HG02943 (cell line): Measurements from ENCODE around the gene RBP3.

Source experiments
- ATAC-seq: cut with Tn5 transposase; IDR thresholded peaks from one replicate; pipeline ENCODE4 v1.9.1; 2021; ENCODE audit warnings: mild to moderate bottlenecking, low read depth, moderate library complexity; ENCODE audit not compliant: unreplicated experiment

The RBP3 gene

DNA sequence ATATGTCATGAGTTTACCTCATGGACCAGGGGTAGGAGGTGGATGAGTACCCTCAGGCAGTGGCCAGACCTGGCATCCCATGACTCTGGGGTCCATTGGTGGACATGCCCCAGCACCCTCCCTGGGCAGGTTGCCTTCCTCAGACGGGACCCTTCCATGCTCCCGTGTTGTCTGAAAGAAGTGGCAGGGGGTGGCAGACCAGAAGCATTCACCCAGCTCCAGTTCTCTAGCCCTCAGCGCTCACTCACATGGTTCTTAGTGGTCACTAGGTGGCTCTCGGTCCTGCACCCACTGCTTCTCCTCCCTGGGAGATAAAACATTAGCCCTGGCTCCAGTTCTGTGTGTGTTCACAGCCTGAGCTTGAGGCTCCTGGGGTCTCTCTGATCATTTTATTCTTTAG lies 6.0 kb downstream of the RBP3 start:
- ATAC-seq = no peak

- ATAC-seq = no peak
Observed at GRCh38 chr10:47354900-47355299, 6.7 kb downstream of the RBP3 start.

DNA sequence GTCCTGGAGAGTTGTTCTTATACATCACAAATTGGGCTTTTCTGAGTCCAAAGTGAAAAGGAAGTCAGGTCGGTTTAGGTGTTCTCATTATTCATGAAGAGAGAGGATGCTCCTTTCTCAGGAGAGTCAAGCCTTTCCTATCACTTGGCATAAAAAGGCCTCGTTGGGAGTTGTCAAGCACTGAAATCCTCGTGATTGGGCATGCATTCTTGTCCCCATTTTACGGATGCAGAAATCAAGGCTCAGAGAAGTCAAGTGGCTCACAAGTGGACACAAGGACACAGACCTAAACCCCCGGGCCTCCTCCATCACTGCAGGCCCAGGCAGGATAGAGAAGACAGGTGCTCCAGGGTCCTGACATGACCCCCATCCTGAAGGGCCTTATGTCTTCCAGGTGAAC lies 8.5 kb downstream of the RBP3 start:
- ATAC-seq = no peak

DNA sequence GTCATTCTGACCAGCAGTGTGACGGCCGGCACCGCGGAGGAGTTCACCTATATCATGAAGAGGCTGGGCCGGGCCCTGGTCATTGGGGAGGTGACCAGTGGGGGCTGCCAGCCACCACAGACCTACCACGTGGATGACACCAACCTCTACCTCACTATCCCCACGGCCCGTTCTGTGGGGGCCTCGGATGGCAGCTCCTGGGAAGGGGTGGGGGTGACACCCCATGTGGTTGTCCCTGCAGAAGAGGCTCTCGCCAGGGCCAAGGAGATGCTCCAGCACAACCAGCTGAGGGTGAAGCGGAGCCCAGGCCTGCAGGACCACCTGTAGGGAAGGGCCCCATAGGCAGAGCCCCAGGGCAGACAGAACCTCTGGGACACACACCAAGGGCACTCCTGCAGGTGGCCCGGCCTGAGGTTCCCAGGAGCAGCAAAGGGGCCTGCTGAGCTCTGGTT lies 9.0 kb downstream of the RBP3 start:
- ATAC-seq = no peak

DNA sequence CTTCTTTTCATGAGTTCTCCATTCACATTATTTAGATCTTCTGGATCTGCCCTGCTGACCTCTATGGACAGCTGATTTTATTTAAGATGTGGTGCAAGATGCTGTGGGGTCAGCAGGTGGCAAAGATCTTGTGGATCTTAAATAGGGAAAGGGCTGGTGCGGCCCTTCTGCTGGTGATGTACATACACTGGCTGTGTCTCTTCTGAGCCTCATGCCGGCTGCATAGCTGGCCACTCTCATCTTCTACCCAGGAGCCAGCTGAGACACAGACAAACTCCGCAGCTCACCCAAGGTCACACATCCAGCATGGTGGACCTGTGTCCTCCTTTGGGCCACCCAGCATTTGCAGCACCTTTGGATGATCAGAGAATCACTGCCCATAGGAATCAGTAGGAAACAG lies 9.7 kb downstream of the RBP3 start:
- no peak for ATAC-seq

GRCh38 chr10:47358457-47358856 lies 10.3 kb downstream of the RBP3 start:
- ATAC-seq = no peak

- no peak for ATAC-seq
Observed at GRCh38 chr10:47359101-47359500, 10.9 kb downstream of the RBP3 start.

- ATAC-seq = no peak
Observed at GRCh38 chr10:47359626-47360418, 11.7 kb downstream of the RBP3 start.

DNA sequence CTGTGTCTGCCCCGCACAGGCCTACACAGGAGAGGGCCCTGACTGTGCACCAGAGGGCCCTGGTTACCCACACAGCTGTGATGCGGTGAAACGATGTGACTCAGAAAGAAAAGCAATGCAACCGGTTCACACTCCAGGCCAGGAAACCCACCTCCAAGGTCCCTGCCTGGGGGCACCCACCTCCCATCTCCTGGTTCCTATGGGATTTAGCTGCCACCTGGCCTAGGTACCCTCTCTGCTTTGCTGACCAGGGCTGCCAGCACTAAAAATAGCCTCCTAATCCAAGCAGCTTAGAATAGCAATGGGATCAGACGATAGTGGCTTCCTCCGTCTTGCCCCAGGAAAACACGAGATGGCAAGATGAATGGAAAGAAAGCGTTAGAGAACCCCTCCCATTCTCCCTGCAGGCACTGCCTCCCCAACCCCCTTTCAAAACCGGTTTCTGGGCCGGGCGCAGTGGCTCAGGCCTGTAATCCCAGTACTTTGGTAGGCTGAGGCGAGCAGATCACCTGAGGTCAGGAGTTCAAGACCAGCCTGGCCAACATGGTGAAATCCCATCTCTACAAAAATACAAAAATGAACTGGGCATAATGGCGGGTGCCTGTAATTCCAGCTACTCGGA lies 12.4 kb downstream of the RBP3 start:
- no peak for ATAC-seq

- ATAC-seq = no peak
Observed at GRCh38 chr10:47361293-47361692, 13.1 kb downstream of the RBP3 start.

DNA sequence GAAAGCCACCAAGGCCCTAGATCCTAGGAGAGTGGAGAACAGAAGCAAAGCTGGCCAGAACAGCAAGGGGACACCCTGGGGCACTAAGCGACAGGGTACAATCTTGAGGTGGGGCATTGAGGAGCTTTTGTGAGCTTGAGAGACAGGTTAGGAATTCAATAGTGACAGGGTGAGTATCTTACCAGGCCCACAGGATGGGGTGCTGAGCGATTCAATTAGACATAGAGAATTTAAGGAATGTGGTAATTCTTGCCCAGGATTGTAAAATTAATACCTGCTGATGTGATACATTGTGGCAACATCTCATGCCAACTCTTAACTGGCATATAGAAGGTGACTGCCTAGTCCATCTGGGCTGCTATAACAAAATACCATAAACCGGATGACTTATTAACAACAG lies 14.0 kb downstream of the RBP3 start:
- no peak for ATAC-seq

DNA sequence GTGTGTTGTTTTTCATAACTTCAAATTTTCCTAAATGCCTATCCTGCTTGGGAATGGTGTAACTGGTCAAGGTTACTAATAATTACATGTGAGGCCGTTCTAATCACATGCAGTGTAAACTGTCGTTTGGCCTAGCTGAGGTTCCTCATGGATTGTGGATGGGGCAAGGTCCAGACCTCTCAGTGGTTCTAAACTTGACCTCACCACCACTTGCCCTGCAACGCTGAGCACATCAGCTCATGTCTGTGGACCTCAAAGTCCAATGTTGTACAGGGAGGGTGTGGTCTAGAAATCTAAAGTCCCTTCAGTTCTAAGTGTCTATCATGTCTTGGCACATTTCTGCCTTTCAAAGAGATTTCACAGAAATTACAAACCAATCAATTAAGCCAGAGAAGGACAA lies 15.6 kb downstream of the RBP3 start:
- ATAC-seq = no peak

DNA sequence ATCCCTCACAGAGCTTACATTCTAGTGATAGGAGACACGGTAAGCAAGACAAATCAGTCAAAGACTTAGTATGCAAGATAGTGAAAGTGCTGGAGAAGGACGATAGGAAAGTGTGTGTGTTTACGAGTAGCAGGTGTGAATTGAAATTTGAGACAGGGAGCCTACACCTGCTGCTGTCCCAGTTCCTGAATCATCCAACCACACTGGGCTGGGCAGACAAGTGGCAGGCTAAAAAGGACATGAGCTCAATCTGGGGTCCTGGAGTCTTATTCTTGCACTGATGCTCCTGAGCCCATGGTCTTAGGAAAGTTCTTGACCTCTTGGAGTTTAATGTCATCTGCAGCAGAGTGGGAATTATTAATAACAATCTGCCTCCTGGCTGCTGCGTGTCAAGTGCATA lies 16.2 kb downstream of the RBP3 start:
- ATAC-seq = no peak

- ATAC-seq = no peak
Observed at GRCh38 chr10:47364911-47365310, 16.7 kb downstream of the RBP3 start.

DNA sequence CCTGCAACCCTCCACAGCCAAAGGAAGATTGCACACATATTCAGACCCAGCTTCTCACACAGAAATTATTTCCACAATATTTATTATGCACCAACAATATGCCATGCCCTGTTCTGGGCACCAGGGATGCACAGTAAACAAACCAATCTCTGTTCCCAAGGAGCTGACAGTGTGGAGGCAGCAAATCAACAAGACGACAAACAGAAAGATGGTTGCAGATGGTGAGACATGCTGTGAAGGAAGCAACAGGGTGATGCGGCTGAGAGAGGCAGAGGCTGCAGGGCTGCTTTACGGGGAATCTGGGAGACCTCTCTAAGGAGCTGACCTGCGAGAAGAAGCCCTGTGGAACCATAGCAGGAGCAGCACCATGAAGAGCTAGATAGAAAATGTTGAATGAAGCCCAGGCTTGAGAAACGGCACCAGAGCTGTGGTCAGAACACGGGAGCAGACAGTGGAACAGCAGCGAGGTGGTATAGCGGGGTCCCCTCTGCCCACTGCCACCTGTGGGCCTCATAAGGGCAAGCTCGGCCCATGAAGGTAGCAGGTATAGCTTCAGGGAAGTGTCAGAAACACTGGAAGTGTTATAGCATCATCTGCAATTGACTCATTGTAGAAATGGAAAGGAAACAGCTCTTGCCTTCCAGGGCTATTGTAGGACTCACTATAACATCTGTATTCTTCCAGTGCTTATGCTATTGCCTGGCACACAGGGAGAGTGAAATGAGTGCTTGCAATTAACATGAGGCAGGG lies 17.4 kb downstream of the RBP3 start:
- no peak for ATAC-seq

DNA sequence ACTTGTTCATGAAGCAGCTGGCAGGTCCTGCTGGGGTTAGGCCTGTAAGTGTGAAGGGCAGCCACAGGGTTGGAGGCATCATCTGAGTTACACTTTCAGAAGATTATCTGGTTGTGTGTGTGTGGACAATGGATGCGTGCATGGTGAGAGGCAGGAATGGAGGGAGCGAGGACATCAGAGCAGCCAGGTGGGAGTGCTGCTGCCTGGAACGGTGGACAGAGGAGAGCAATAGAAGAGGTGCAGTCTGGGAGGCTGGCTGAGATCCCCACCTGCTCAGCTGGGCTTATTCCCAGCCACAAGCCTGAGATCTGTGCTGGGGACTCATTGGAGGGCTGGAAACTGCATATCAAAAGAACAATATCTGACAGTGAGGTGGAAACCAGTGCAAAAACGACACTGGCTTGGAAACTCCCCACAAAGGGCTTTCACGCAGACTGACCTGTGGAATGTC lies 18.0 kb downstream of the RBP3 start:
- no peak for ATAC-seq

DNA sequence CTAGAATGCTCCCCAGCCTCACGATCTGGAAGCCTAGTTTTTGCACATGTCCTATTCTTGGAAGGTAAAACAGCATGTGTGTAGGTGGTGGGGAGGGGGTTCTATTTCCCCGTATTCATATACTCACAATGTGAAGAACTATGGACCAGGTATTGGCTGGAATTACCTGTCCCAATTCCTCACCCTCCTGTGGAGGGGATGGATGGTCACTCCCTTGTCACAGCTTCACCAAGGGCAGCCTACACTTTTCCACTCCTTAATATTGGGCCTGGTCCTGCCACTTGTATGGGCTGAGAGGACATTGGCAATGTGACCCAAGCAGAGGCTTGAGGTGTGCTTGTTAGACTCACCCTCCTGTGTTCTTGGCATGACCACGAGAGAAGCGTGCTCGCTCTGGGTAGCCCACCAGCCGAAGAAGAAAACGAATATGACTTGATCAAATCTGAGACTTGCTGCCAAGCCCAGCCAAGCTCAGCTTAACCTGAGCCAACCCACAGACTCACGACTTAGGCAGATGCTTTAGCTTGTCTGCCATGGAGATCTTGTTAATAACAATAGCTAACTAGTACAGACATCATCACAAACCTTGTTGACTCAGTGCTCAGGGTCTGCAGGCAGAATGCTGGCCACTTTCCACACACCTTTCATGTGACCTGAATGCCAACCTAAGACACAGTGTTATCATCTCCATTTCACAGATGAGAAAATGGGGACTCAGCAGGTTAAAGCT lies 18.7 kb downstream of the RBP3 start:
- no peak for ATAC-seq

- no peak for ATAC-seq
Observed at GRCh38 chr10:47367646-47368045, 19.5 kb downstream of the RBP3 start.

- ATAC-seq = no peak
Observed at GRCh38 chr10:47368431-47369180, 20.4 kb downstream of the RBP3 start.

DNA sequence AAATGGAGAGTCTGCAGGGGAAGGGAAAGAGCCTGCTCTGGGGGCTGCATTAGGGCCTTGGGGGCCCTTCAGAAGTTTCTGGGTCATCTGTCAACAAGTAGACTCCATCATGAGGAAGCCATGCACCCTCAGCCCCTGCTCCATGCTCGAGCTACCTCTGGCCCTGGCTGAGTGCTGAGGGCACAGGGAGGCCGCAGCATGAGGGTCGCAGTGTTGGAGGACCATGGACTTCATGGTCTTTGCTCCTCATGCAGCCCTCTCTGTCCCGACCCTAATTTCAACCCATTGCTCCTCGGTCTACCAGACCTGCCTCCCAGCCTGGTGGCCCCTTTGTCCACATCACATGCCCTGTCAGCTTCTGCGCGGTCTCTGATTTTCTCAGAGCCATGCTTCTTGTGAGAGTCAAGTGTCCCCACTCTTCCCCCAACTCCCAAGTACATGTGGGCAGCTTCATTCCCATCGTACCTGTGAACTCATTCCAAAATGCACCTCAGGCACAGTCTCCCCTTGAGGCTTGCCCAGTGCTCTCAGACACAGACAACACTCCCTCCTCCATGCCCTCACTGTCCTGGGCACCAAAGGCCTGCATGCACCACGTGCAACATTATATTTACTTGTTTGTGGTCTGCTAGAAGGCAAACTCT lies 21.2 kb downstream of the RBP3 start:
- no peak for ATAC-seq
